SK-N-SH treated with all-trans-retinoic acid at 6 μM for 48 hours (cell line): Measurements from ENCODE around the gene ATRAID.

Experiments
- ATAC-seq: fragments of 200-7000 bp; cut with Tn5 transposase; 3 replicates; pipeline ENCODE4 v1.9.1; 2020; ENCODE audit warnings: mild to moderate bottlenecking, moderate library complexity
- ARNTL ChIP-seq: fragments of 450-650 bp; formaldehyde crosslinking; IDR thresholded peaks from 2 replicates; pipeline ENCODE4 v1.5.0; 2020; ENCODE audit warnings: low read depth, mild to moderate bottlenecking, moderate library complexity, borderline replicate concordance
- CREB5 ChIP-seq: fragments of 250-450 bp; sonication (Bioruptor Pico); IDR thresholded peaks from 2 replicates; pipeline ENCODE4 v1.5.1; 2020; ENCODE audit warnings: low read depth, mild to moderate bottlenecking, moderate library complexity
- ESRRG ChIP-seq: fragments of 250-450 bp; sonication (Bioruptor Pico); IDR thresholded peaks from 2 replicates; pipeline ENCODE4 v1.6.1; 2021; ENCODE audit warnings: mild to moderate bottlenecking
- GLIS3 ChIP-seq: fragments of 250-450 bp; sonication (Bioruptor Pico); IDR thresholded peaks from 2 replicates; pipeline ENCODE4 v1.5.0; 2020; ENCODE audit warnings: mild to moderate bottlenecking, moderate library complexity
- ISL1 ChIP-seq: fragments of 250-450 bp; sonication (Bioruptor Pico); IDR thresholded peaks from 2 replicates; pipeline ENCODE4 v2.1.2; 2022; ENCODE audit warnings: mild to moderate bottlenecking, moderate library complexity
- OSR1 ChIP-seq: fragments of 250-450 bp; sonication (Bioruptor Pico); IDR thresholded peaks from 2 replicates; pipeline ENCODE4 v1.8.0; 2022; ENCODE audit warnings: moderate library complexity, mild to moderate bottlenecking, inconsistent platforms
- PATZ1 ChIP-seq: fragments of 250-450 bp; sonication (Bioruptor Pico); IDR thresholded peaks from 2 replicates; pipeline ENCODE4 v1.8.0; 2020; ENCODE audit warnings: mild to moderate bottlenecking, moderate library complexity, borderline replicate concordance
- POU6F1 ChIP-seq: fragments of 250-450 bp; sonication (Bioruptor Pico); IDR thresholded peaks from 2 replicates; pipeline ENCODE4 v1.8.0; 2021; ENCODE audit warnings: low read depth, mild to moderate bottlenecking, moderate library complexity, borderline replicate concordance
- PPARA ChIP-seq: fragments of 250-450 bp; sonication (Bioruptor Pico); IDR thresholded peaks from 2 replicates; pipeline ENCODE4 v1.5.0; 2020; ENCODE audit warnings: mild to moderate bottlenecking, borderline replicate concordance
- SNAI2 ChIP-seq: fragments of 250-450 bp; sonication (Bioruptor Pico); IDR thresholded peaks from 2 replicates; pipeline ENCODE4 v1.5.0; 2020; ENCODE audit warnings: mild to moderate bottlenecking, moderate library complexity
- TCF4 ChIP-seq: fragments of 250-450 bp; sonication (Bioruptor Pico); IDR thresholded peaks from 2 replicates; pipeline ENCODE4 v1.8.0; 2021; ENCODE audit warnings: mild to moderate bottlenecking, moderate library complexity, borderline replicate concordance
- TSHZ2 ChIP-seq: fragments of 250-450 bp; sonication (Bioruptor Pico); IDR thresholded peaks from 2 replicates; pipeline ENCODE4 v1.5.0; 2020; ENCODE audit warnings: mild to moderate bottlenecking, moderate library complexity
- ZC3H10 ChIP-seq: fragments of 250-450 bp; sonication (Bioruptor Pico); IDR thresholded peaks from 2 replicates; pipeline ENCODE4 v1.5.1; 2021; ENCODE audit warnings: mild to moderate bottlenecking, moderate library complexity
- ZFP3 ChIP-seq: fragments of 250-450 bp; sonication (Bioruptor Pico); IDR thresholded peaks from 2 replicates; pipeline ENCODE4 v1.5.0; 2020; ENCODE audit warnings: mild to moderate bottlenecking, moderate library complexity
- ZFP30 ChIP-seq: fragments of 450-650 bp; formaldehyde crosslinking; IDR thresholded peaks from 2 replicates; pipeline ENCODE4 v1.5.0; 2022; ENCODE audit warnings: mild to moderate bottlenecking, moderate library complexity
- ZNF565 ChIP-seq: fragments of 450-650 bp; formaldehyde crosslinking; conservative IDR thresholded peaks from 2 replicates; pipeline ENCODE4 v1.5.0; 2020; ENCODE audit warnings: low read depth, mild to moderate bottlenecking, moderate library complexity
- ZNF70 ChIP-seq: fragments of 450-650 bp; formaldehyde crosslinking; IDR thresholded peaks from 2 replicates; pipeline ENCODE4 v1.5.0; 2020; ENCODE audit warnings: mild to moderate bottlenecking, moderate library complexity
- ZNF8 ChIP-seq: fragments of 450-650 bp; formaldehyde crosslinking; IDR thresholded peaks from 2 replicates; pipeline ENCODE4 v1.5.0; 2020; ENCODE audit warnings: mild to moderate bottlenecking, moderate library complexity
- TF ChIP-seq, protein P1 (sequence below): fragments of 250-450 bp; sonication (Bioruptor Pico); IDR thresholded peaks from 2 replicates; pipeline ENCODE4 v1.5.1; 2021; ENCODE audit warnings: mild to moderate bottlenecking, moderate library complexity

ATRAID gene

GRCh38 chr2:27236626-27237025, 24.8 kb downstream of the ATRAID start (continued):
- no peak for TF ChIP-seq ZC3H10 (CRISPR knock-in tag)
- TF ChIP-seq ZNF70, result no peak
- TF ChIP-seq ARNTL (CRISPR knock-in tag), result no peak

- no peak for ATAC-seq
Measured at GRCh38 chr2:27237341-27237945, 25.6 kb downstream of the ATRAID start.

DNA sequence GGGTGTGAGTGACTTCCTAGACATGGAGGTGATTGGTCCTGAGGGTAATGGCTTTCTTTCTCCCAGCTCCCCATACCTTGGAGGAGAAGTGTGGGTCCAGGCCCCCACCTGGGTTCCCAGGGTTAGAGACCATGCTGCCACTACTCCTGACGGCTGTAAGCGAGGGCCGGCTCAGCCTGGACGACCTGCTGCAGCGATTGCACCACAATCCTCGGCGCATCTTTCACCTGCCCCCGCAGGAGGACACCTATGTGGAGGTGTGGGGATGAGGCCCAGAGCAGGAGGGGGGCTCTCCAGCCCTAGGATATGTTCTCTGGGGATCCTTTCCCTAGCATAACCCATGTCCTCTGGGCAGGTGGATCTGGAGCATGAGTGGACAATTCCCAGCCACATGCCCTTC, 27.1 kb downstream of the ATRAID start:
- TF ChIP-seq TCF4, result no peak
- no peak for TF ChIP-seq ISL1 (CRISPR knock-in tag)
- TF ChIP-seq ZFP30 (CRISPR knock-in tag), result no peak
- no peak for TF ChIP-seq PATZ1 (CRISPR knock-in tag)
- TF ChIP-seq ESRRG (CRISPR knock-in tag), result no peak
- no peak for TF ChIP-seq CREB5 (CRISPR knock-in tag)
- TF ChIP-seq SNAI2 (CRISPR knock-in tag), result no peak
- no peak for TF ChIP-seq GLIS3 (CRISPR knock-in tag)
- TF ChIP-seq ZFP3 (CRISPR knock-in tag), result no peak
- no peak for TF ChIP-seq PPARA (CRISPR knock-in tag)
- TF ChIP-seq, protein P1, sequence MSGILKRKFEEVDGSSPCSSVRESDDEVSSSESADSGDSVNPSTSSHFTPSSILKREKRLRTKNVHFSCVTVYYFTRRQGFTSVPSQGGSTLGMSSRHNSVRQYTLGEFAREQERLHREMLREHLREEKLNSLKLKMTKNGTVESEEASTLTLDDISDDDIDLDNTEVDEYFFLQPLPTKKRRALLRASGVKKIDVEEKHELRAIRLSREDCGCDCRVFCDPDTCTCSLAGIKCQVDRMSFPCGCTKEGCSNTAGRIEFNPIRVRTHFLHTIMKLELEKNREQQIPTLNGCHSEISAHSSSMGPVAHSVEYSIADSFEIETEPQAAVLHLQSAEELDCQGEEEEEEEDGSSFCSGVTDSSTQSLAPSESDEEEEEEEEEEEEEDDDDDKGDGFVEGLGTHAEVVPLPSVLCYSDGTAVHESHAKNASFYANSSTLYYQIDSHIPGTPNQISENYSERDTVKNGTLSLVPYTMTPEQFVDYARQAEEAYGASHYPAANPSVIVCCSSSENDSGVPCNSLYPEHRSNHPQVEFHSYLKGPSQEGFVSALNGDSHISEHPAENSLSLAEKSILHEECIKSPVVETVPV (CRISPR knock-in tag), result no peak
- TF ChIP-seq ZNF565 (CRISPR knock-in tag), result no peak
- no peak for TF ChIP-seq OSR1 (CRISPR knock-in tag)
- TF ChIP-seq TSHZ2 (CRISPR knock-in tag), result no peak
- ATAC-seq, result no peak

More at GRCh38 chr2:27237341-27237945, 25.6 kb downstream of the ATRAID start:
- no peak for TF ChIP-seq PPARA (CRISPR knock-in tag)
- TF ChIP-seq ZNF8 (CRISPR knock-in tag), result no peak
- TF ChIP-seq CREB5 (CRISPR knock-in tag), result no peak
- TF ChIP-seq, all 23 proteins: peak for 0

GRCh38 chr2:27240406-27240805, 28.6 kb downstream of the ATRAID start:
- ATAC-seq, result no peak
- TF ChIP-seq POU6F1 (CRISPR knock-in tag) (no peak), ARNTL (CRISPR knock-in tag) (no peak), CREB5 (CRISPR knock-in tag) (no peak), TCF4 (no peak), ISL1 (CRISPR knock-in tag) (no peak)
- TF ChIP-seq, protein P1 (CRISPR knock-in tag), result no peak
